ENCODE results near the gene LASP1NB.
A peak's percentile ranks its signal among the peaks of the same experiment; 100 is the strongest.
"Not testable (repeated sequence)": the region's sequence is repeated elsewhere in the genome, so short reads cannot be mapped to it uniquely, and the experiment has no call there.

The LASP1NB gene

GRCh38 chr17:38942696-38943334, 17.4 kb downstream of the LASP1NB start:
- in situ Hi-C loops (cut with MboI) = no loop called here

GRCh38 chr17:38943607-38944006, 18.2 kb downstream of the LASP1NB start:
- Histone ChIP-seq H3K79me2 (ENCODE audit: insufficient read depth) (no peaks in the 10 kb centered on the region), H3K9me3 (ENCODE audit: low read depth) (no peaks in the 10 kb centered on the region), H3K9me2 (ENCODE audit: insufficient read depth) (no peaks in the 10 kb centered on the region), H4K20me1 (ENCODE audit: insufficient read depth) (no peaks in the 10 kb centered on the region), H2AFZ (no peak overlapping the region), H3K27me3 (replicated peaks; ENCODE audit: insufficient read depth) (no peaks in the 10 kb centered on the region), H3K4me1 (ENCODE audit: insufficient read depth) (no peaks in the 10 kb centered on the region), H3K4me3 (no peak overlapping the region), H3K9ac (no peak overlapping the region), H3K27ac (no peak overlapping the region), H3K4me2 (ENCODE audit: unreplicated experiment) (no peak overlapping the region), H3F3A (ENCODE audit: insufficient read depth) (no peaks in the 10 kb centered on the region), H3K36me3 (ENCODE audit: low read depth) (no peaks in the 10 kb centered on the region)
- in situ Hi-C loops (cut with MboI) = no loop called here
- TF ChIP-seq EZH2phosphoT487 (IDR thresholded peaks at IDR 0.05; ENCODE audit: insufficient read depth, low read depth) (no peak), EZH2 (IDR thresholded peaks at IDR 0.05; ENCODE audit: insufficient read depth, poor library complexity, severe bottlenecking) (no peak)
- 77% methylated on average over 8 of the region's 8 CpGs for WGBS, 2 experiments (ENCODE audit: low coverage in 1 of 2, low lambda C conversion rate in 2 of 2, missing lambda C conversion rate in 2 of 2)
- DNase-seq = no peak

More at GRCh38 chr17:38942696-38943334, 17.4 kb downstream of the LASP1NB start:
- Histone ChIP-seq H3K27me3 (replicated peaks; ENCODE audit: insufficient read depth) (no peaks in the 10 kb centered on the region), H3K79me2 (ENCODE audit: insufficient read depth) (no peaks in the 10 kb centered on the region), H3K9me3 (ENCODE audit: low read depth) (no peaks in the 10 kb centered on the region), H3K4me3 (no peak overlapping the region), H3K9ac (no peak overlapping the region), H3F3A (ENCODE audit: insufficient read depth) (no peaks in the 10 kb centered on the region), H3K9me2 (ENCODE audit: insufficient read depth) (no peaks in the 10 kb centered on the region), H3K4me1 (ENCODE audit: insufficient read depth) (no peaks in the 10 kb centered on the region), H3K4me2 (ENCODE audit: unreplicated experiment) (no peak overlapping the region), H4K20me1 (ENCODE audit: insufficient read depth) (no peaks in the 10 kb centered on the region), H2AFZ (peak overlapping the region; percentile 25; the same call in 1 of the 2 replicates), H3K27ac (no peak overlapping the region), H3K36me3 (ENCODE audit: low read depth) (no peaks in the 10 kb centered on the region)
- no peak for TF ChIP-seq EZH2phosphoT487 (IDR thresholded peaks at IDR 0.05; ENCODE audit: insufficient read depth, low read depth)
- DNase-seq = no peak
- WGBS, 2 experiments (ENCODE audit: low coverage in 1 of 2, low lambda C conversion rate in 2 of 2, missing lambda C conversion rate in 2 of 2) = 8 to 12% methylated on average over 4 of the region's 4 CpGs

GRCh38 chr17:38947189-38947588, 21.8 kb downstream of the LASP1NB start:
- H2AFZ ChIP-seq = no peak overlapping the region
- no peak overlapping the region for H3K4me2 ChIP-seq (ENCODE audit: unreplicated experiment)
- no peak for DNase-seq
- H3K27ac ChIP-seq = no peak overlapping the region
- H3K9me2 ChIP-seq (ENCODE audit: insufficient read depth) = no peaks in the 10 kb centered on the region
- no peak overlapping the region for H3K4me3 ChIP-seq
- in situ Hi-C loops (cut with MboI) = no loop called here
- TF ChIP-seq EZH2phosphoT487 (IDR thresholded peaks at IDR 0.05; ENCODE audit: insufficient read depth, low read depth) (no peak), EZH2 (IDR thresholded peaks at IDR 0.05; ENCODE audit: insufficient read depth, poor library complexity, severe bottlenecking) (no peak)
- H3K27me3 ChIP-seq (replicated peaks; ENCODE audit: insufficient read depth) = no peaks in the 10 kb centered on the region
- H3F3A ChIP-seq (ENCODE audit: insufficient read depth) = no peaks in the 10 kb centered on the region
- H3K36me3 ChIP-seq (ENCODE audit: low read depth) = no peaks in the 10 kb centered on the region
- H3K79me2 ChIP-seq (ENCODE audit: insufficient read depth) = no peaks in the 10 kb centered on the region
- no peak overlapping the region for H3K9ac ChIP-seq
- H4K20me1 ChIP-seq (ENCODE audit: insufficient read depth) = no peaks in the 10 kb centered on the region
- no peaks in the 10 kb centered on the region for H3K4me1 ChIP-seq (ENCODE audit: insufficient read depth)
- no peaks in the 10 kb centered on the region for H3K9me3 ChIP-seq (ENCODE audit: low read depth)
- 95 to 96% methylated on average over 2 of the region's 2 CpGs for WGBS, 2 experiments (ENCODE audit: low coverage in 1 of 2, low lambda C conversion rate in 2 of 2, missing lambda C conversion rate in 2 of 2)

- H2AFZ ChIP-seq; H3K27ac ChIP-seq; DNase-seq; H3K9ac ChIP-seq; H3K79me2 ChIP-seq (ENCODE audit: insufficient read depth); H3K4me3 ChIP-seq; H3K36me3 ChIP-seq (ENCODE audit: low read depth); H3K27me3 ChIP-seq (replicated peaks; ENCODE audit: insufficient read depth); H3K9me3 ChIP-seq (ENCODE audit: low read depth); H3K9me2 ChIP-seq (ENCODE audit: insufficient read depth); in situ Hi-C loops (cut with MboI); H4K20me1 ChIP-seq (ENCODE audit: insufficient read depth); H3K4me2 ChIP-seq (ENCODE audit: unreplicated experiment): not testable (repeated sequence)
- 76 to 84% methylated on average over 7 of the region's 7 CpGs for WGBS, 2 experiments (ENCODE audit: low coverage in 1 of 2, low lambda C conversion rate in 2 of 2, missing lambda C conversion rate in 2 of 2)
- H3F3A ChIP-seq (ENCODE audit: insufficient read depth) = peaks cover 16% of the 10 kb centered on the region; the same call in 1 of the 2 replicates
- peaks cover 12% of the 10 kb centered on the region for H3K4me1 ChIP-seq (ENCODE audit: insufficient read depth)
Measured at GRCh38 chr17:38953800-38954199, 28.4 kb downstream of the LASP1NB start.

- Histone ChIP-seq H3K9me3 (ENCODE audit: low read depth) (no peaks in the 10 kb centered on the region), H3K9ac (no peak overlapping the region)
Measured at GRCh38 chr17:38958326-38958725, 32.9 kb downstream of the LASP1NB start.

More at GRCh38 chr17:38958326-38958725, 32.9 kb downstream of the LASP1NB start:
- Histone ChIP-seq H3K9me2 (ENCODE audit: insufficient read depth) (no peaks in the 10 kb centered on the region), H3K27me3 (replicated peaks; ENCODE audit: insufficient read depth) (no peaks in the 10 kb centered on the region), H3K4me2 (ENCODE audit: unreplicated experiment) (peak overlapping the region; percentile 65), H3K4me3 (peak overlapping the region; percentile 0; the same call in 1 of the 2 replicates), H3F3A (ENCODE audit: insufficient read depth) (peaks cover 20% of the 10 kb centered on the region; the same call in 1 of the 2 replicates), H3K27ac (peak overlapping the region; percentile 22; the same call in 1 of the 2 replicates), H2AFZ (peak overlapping the region; percentile 67), H3K36me3 (ENCODE audit: low read depth) (no peaks in the 10 kb centered on the region), H3K79me2 (ENCODE audit: insufficient read depth) (no peaks in the 10 kb centered on the region), H3K4me1 (ENCODE audit: insufficient read depth) (peaks cover 16% of the 10 kb centered on the region), H4K20me1 (ENCODE audit: insufficient read depth) (no peaks in the 10 kb centered on the region)
- in situ Hi-C loops (cut with MboI) = no loop called here
- DNase-seq = peak; percentile 23
- TF ChIP-seq EZH2 (IDR thresholded peaks at IDR 0.05; ENCODE audit: insufficient read depth, poor library complexity, severe bottlenecking) (no peak), EZH2phosphoT487 (IDR thresholded peaks at IDR 0.05; ENCODE audit: insufficient read depth, low read depth) (no peak)
- WGBS, 2 experiments (ENCODE audit: low coverage in 1 of 2, low lambda C conversion rate in 2 of 2, missing lambda C conversion rate in 2 of 2) = 2 to 7% methylated on average over 1 of the region's 1 CpG
